Measurements from ENCODE around the gene CTIF. TPM values are rescaled to one million over a fixed set of nuclear protein-coding genes. Genes with fewer than 3 reads are reported as not detected.

Gene CTIF
- total RNA-seq, 1 donor from 2014 or later: 26.4 TPM

- no peaks in the 10 kb centered on the region for H3K9me3 Mint-ChIP-seq (ENCODE audit: low read depth)
- H3K27me3 Mint-ChIP-seq: no peaks in the 10 kb centered on the region
- no peak for TF ChIP-seq CTCF (IDR thresholded peaks at IDR 0.05; ENCODE audit: unreplicated experiment)
- H3K4me1 Mint-ChIP-seq (ENCODE audit: low read depth): no peaks in the 10 kb centered on the region
- no peak for DNase-seq (ENCODE audit: low spot score, unreplicated experiment)
- no peak overlapping the region for H3K4me3 Mint-ChIP-seq (ENCODE audit: low read depth)
- H3K36me3 Mint-ChIP-seq (ENCODE audit: insufficient read depth): no peaks in the 10 kb centered on the region
- H3K27ac Mint-ChIP-seq: no peak overlapping the region
These were observed 83.2 kb downstream of the CTIF start for GRCh38 chr18:48621815-48622555.

GRCh38 chr18:48622911-48623431, 84.1 kb downstream of the CTIF start:
- Mint-ChIP-seq H3K4me3 (ENCODE audit: low read depth) (no peak overlapping the region), H3K36me3 (ENCODE audit: insufficient read depth) (peaks cover 1% of the 10 kb centered on the region), H3K4me1 (ENCODE audit: low read depth) (peaks cover 2% of the 10 kb centered on the region), H3K9me3 (ENCODE audit: low read depth) (no peaks in the 10 kb centered on the region), H3K27ac (no peak overlapping the region), H3K27me3 (no peaks in the 10 kb centered on the region)
- no peak for DNase-seq (ENCODE audit: low spot score, unreplicated experiment)
- no peak for TF ChIP-seq CTCF (IDR thresholded peaks at IDR 0.05; ENCODE audit: unreplicated experiment)

GRCh38 chr18:48623468-48624235, 84.8 kb downstream of the CTIF start:
- Mint-ChIP-seq H3K36me3 (ENCODE audit: insufficient read depth) (peaks cover 3% of the 10 kb centered on the region), H3K4me3 (ENCODE audit: low read depth) (no peak overlapping the region), H3K27ac (no peak overlapping the region), H3K9me3 (ENCODE audit: low read depth) (no peaks in the 10 kb centered on the region), H3K4me1 (ENCODE audit: low read depth) (peaks cover 3% of the 10 kb centered on the region), H3K27me3 (no peaks in the 10 kb centered on the region)
- DNase-seq (ENCODE audit: low spot score, unreplicated experiment): no peak
- TF ChIP-seq CTCF (IDR thresholded peaks at IDR 0.05; ENCODE audit: unreplicated experiment): no peak

- Mint-ChIP-seq H3K36me3 (ENCODE audit: insufficient read depth) (peaks cover 3% of the 10 kb centered on the region), H3K4me1 (ENCODE audit: low read depth) (peaks cover 3% of the 10 kb centered on the region), H3K9me3 (ENCODE audit: low read depth) (no peaks in the 10 kb centered on the region), H3K27me3 (no peaks in the 10 kb centered on the region), H3K27ac (no peak overlapping the region), H3K4me3 (ENCODE audit: low read depth) (no peak overlapping the region)
- DNase-seq (ENCODE audit: low spot score, unreplicated experiment): no peak
- no peak for TF ChIP-seq CTCF (IDR thresholded peaks at IDR 0.05; ENCODE audit: unreplicated experiment)
These were observed 86.0 kb downstream of the CTIF start for GRCh38 chr18:48624856-48625255.

GRCh38 chr18:48627216-48627615, 88.4 kb downstream of the CTIF start:
- Mint-ChIP-seq H3K9me3 (ENCODE audit: low read depth) (no peaks in the 10 kb centered on the region), H3K27me3 (no peaks in the 10 kb centered on the region), H3K36me3 (ENCODE audit: insufficient read depth) (peaks cover 3% of the 10 kb centered on the region), H3K4me1 (ENCODE audit: low read depth) (peaks cover 3% of the 10 kb centered on the region), H3K27ac (no peak overlapping the region), H3K4me3 (ENCODE audit: low read depth) (no peak overlapping the region)
- TF ChIP-seq CTCF (IDR thresholded peaks at IDR 0.05; ENCODE audit: unreplicated experiment): no peak
- no peak for DNase-seq (ENCODE audit: low spot score, unreplicated experiment)
